ENCODE measurements around the gene EEF1G. TPM values are rescaled to one million over a fixed set of nuclear protein-coding genes. Genes with fewer than 3 reads are reported as not detected.

EEF1G gene
- total and polyA plus RNA-seq, 2 of the 13 experiments (the other 11 are each of a cell fraction or from before 2014, with no cell fraction given), result 1,787 to 2,144 TPM

- TF ChIP-seq ZNF761 (CRISPR knock-in tag; conservative IDR thresholded peaks at IDR 0.05) (peak; percentile 67; the same call in 1 of the 2 replicates), ZNF280D (CRISPR knock-in tag; IDR thresholded peaks at IDR 0.05) (no peak), JARID2 (CRISPR knock-in tag; IDR thresholded peaks at IDR 0.05; ENCODE audit: insufficient replicate concordance) (no peak), ZNF792 (CRISPR knock-in tag; IDR thresholded peaks at IDR 0.05) (no peak; the same call in 1 of the 2 replicates), AHR (CRISPR knock-in tag; IDR thresholded peaks at IDR 0.05) (no peak; the same call in 1 of the 2 replicates), ZNF431 (CRISPR knock-in tag; IDR thresholded peaks at IDR 0.05; ENCODE audit: borderline replicate concordance, low read depth) (no peak), SRSF1 (optimal IDR thresholded peaks at IDR 0.05; ENCODE audit: low read depth, low read length) (peak; percentile 95), SIN3B (IDR thresholded peaks at IDR 0.05; ENCODE audit: low read length) (no peak), ATM (IDR thresholded peaks at IDR 0.05; ENCODE audit: borderline replicate concordance) (no peak), TMF1 (CRISPR knock-in tag; IDR thresholded peaks at IDR 0.05; ENCODE audit: low read depth) (0 out of 2 replicates have a peak, but pooled peaks have one; percentile 69), RFXANK (CRISPR knock-in tag; IDR thresholded peaks at IDR 0.05) (no peak), CCAR2 (optimal IDR thresholded peaks at IDR 0.05; ENCODE audit: low read depth, low read length) (no peak), ATF6 (CRISPR knock-in tag; conservative IDR thresholded peaks at IDR 0.05) (no peak), ZNF382 (CRISPR knock-in tag; IDR thresholded peaks at IDR 0.05; ENCODE audit: borderline replicate concordance) (no peak), ZNF354B (CRISPR knock-in tag; IDR thresholded peaks at IDR 0.05) (no peak), SIX1 (CRISPR knock-in tag; IDR thresholded peaks at IDR 0.05; ENCODE audit: borderline replicate concordance) (0 out of 2 replicates have a peak, but pooled peaks have one; percentile 13)
- TF ChIP-seq, protein P1, sequence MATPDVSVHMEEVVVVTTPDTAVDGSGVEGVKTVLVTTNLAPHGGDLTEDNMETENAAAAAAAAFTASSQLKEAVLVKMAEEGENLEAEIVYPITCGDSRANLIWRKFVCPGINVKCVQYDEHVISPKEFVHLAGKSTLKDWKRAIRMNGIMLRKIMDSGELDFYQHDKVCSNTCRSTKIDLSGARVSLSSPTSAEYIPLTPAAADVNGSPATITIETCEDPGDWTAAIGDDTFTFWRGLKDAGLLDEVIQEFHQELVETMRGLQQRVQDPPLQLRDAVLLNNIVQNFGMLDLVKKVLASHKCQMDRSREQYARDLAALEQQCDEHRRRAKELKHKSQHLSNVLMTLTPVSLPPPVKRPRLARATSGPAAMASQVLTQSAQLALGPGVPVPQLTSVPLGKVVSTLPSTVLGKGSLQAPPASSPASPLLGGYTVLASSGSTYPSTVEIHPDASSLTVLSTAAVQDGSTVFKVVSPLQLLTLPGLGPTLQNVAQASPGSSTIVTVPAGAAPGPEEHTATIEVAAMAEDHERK (CRISPR knock-in tag; IDR thresholded peaks at IDR 0.05; ENCODE audit: low read depth), result no peak
Measured at GRCh38 chr11:62545437-62546243, 28.1 kb downstream of the EEF1G start (continued).

All from HepG2 (cell line).